Endometrium (tissue), 2 donors: ENCODE results near the gene ADAMTS4.
A peak's percentile ranks its signal among the peaks of the same experiment; 100 is the strongest.

Experiments used
- FAIRE-seq: peaks from 2 replicates; lab custom pipeline; 2012; peaks lifted over from hg19 to GRCh38; lab: Jason Lieb, UNC
- donor health status: control.
- donor health status: control.

The ADAMTS4 gene

GRCh38 chr1:161219078-161219892, 20.4 kb upstream of the ADAMTS4 start:
- FAIRE-seq: no peak

- FAIRE-seq: no peak
Measured at GRCh38 chr1:161218301-161219077, 19.6 kb upstream of the ADAMTS4 start.

GRCh38 chr1:161217831-161218230, 19.0 kb upstream of the ADAMTS4 start:
- no peak for FAIRE-seq

- no peak for FAIRE-seq
Measured at GRCh38 chr1:161216945-161217712, 18.3 kb upstream of the ADAMTS4 start.

GRCh38 chr1:161215076-161215475, 16.2 kb upstream of the ADAMTS4 start, which contains the start of gene FCER1G:
TSS of gene FCER1G (plus strand) at chr1:161215295. CDS start at chr1:161215322, 27 bp downstream.
- FAIRE-seq: no peak

GRCh38 chr1:161214369-161214768, 15.5 kb upstream of the ADAMTS4 start:
- FAIRE-seq: no peak

GRCh38 chr1:161209790-161210409, 11.0 kb upstream of the ADAMTS4 start:
- no peak for FAIRE-seq

- FAIRE-seq: no peak
Measured at GRCh38 chr1:161207173-161207572, 8.3 kb upstream of the ADAMTS4 start.

- FAIRE-seq: no peak
Measured at GRCh38 chr1:161206411-161207140, 7.7 kb upstream of the ADAMTS4 start.

- peak; percentile 94 for FAIRE-seq
Measured at GRCh38 chr1:161201836-161202712, 3.2 kb upstream of the ADAMTS4 start, which contains the start of gene NDUFS2. TSS of gene NDUFS2 (plus strand) at chr1:161202367. CDS start at chr1:161202386, 19 bp downstream.

GRCh38 chr1:161200992-161201835, 2.4 kb upstream of the ADAMTS4 start:
- FAIRE-seq: no peak

GRCh38 chr1:161200421-161200991, 1.7 kb upstream of the ADAMTS4 start:
- no peak for FAIRE-seq

- FAIRE-seq: no peak
Measured at GRCh38 chr1:161199506-161200139, 769 bp upstream of the ADAMTS4 start.

- no peak for FAIRE-seq
Measured at GRCh38 chr1:161198194-161198896, 509 bp downstream of the ADAMTS4 start.

GRCh38 chr1:161197560-161198193, 1.2 kb downstream of the ADAMTS4 start:
- no peak for FAIRE-seq

GRCh38 chr1:161196521-161197451, 2.1 kb downstream of the ADAMTS4 start:
- FAIRE-seq: no peak
